SK-N-SH (cell line): Measurements from ENCODE around the gene RAPH1. TPM values are rescaled to one million over a fixed set of nuclear protein-coding genes. Genes with fewer than 3 reads are reported as not detected.

Experiments
- CTCF ChIA-PET: fragments of 300-600, 350-600 bp; formaldehyde crosslinking; extraction: SDS; loops from one replicate; lab custom pipeline; 2021; lab: Yijun Ruan, JAX
- POLR2A ChIA-PET: fragments of 350-600 bp; sonication (Branson Sonifier 250); formaldehyde crosslinking; extraction: SDS; loops from one replicate; lab custom pipeline; 2020; ENCODE audit warnings: antibody characterized with exemption, inconsistent platforms; lab: Yijun Ruan, JAX
- DNase-seq: peaks from one replicate; pipeline ENCODE4 v3.0.0; 2012
- H2AFZ ChIP-seq: fragments of 200-600 bp; sonication (generic); 2 replicates; pipeline ENCODE4 v1.8.1; 2016; ENCODE audit warnings: antibody characterized with exemption, mild to moderate bottlenecking, low read depth
- H3F3A ChIP-seq: fragments of 200-600 bp; sonication (generic); replicated peaks from 2 replicates; pipeline ENCODE3; 2016; ENCODE audit warnings: antibody characterized with exemption, mild to moderate bottlenecking; ENCODE audit not compliant: insufficient read depth
- H3K27ac ChIP-seq, 2 experiments: fragments of 200-500 bp in 1 of 2; fragments of 200-600 bp in 1 of 2; sonication (Bioruptor generic) in 1 of 2; sonication (generic), shearing (Covaris generic) in 1 of 2; 2 replicates each; pipeline versions ENCODE4 v1.5.1 to v1.6.1; 2014 to 2016; ENCODE audit warnings: low read depth in 2 of 2, inconsistent platforms in 1 of 2, low read length in 1 of 2, mild to moderate bottlenecking in 1 of 2, mixed read lengths in 1 of 2
- H3K27me3 ChIP-seq: fragments of 200-600 bp; sonication (generic), shearing (Covaris generic); 2 replicates; pipeline ENCODE4 v1.6.1; 2016; ENCODE audit warnings: mixed run types; ENCODE audit not compliant: insufficient read depth
- H3K36me3 ChIP-seq, 2 experiments: fragments of 200-500 bp in 1 of 2; fragments of 200-600 bp in 1 of 2; sonication (Bioruptor generic) in 1 of 2; sonication (generic) in 1 of 2; replicated peaks in 1 of 2; 2 replicates each; pipeline versions ENCODE3 to v1.5.1; 2014 to 2016; ENCODE audit warnings: low read length in 1 of 2, mild to moderate bottlenecking in 1 of 2; ENCODE audit not compliant: insufficient read depth in 2 of 2, control insufficient read depth in 1 of 2
- H3K4me1 ChIP-seq, 2 experiments: fragments of 200-500 bp in 1 of 2; fragments of 200-600 bp in 1 of 2; sonication (Bioruptor generic) in 1 of 2; sonication (generic), shearing (Covaris generic) in 1 of 2; 2 replicates each; pipeline versions ENCODE4 v1.5.1 to v1.6.1; 2014 to 2016; ENCODE audit warnings: low read depth in 1 of 2, low read length in 1 of 2, mixed run types in 1 of 2; ENCODE audit not compliant: insufficient read depth in 2 of 2, control insufficient read depth in 1 of 2
- H3K4me2 ChIP-seq: fragments of 200-600 bp; sonication (generic), shearing (Covaris generic); 2 replicates; pipeline ENCODE4 v1.6.1; 2017; ENCODE audit warnings: mixed run types
- H3K4me3 ChIP-seq, 2 experiments: fragments of 200-500 bp in 1 of 2; fragments of 200-600 bp in 1 of 2; sonication (Bioruptor generic) in 1 of 2; sonication (generic), shearing (Covaris generic) in 1 of 2; 2 replicates each; pipeline versions ENCODE4 v1.5.1 to v1.8.1; 2014 to 2016; ENCODE audit warnings: low read depth in 2 of 2, inconsistent platforms in 1 of 2, low read length in 1 of 2, mild to moderate bottlenecking in 1 of 2, mixed read lengths in 1 of 2, moderate library complexity in 1 of 2
- H3K79me2 ChIP-seq: fragments of 200-600 bp; sonication (generic); 2 replicates; pipeline ENCODE4 v1.8.1; 2017; ENCODE audit warnings: mild to moderate bottlenecking; ENCODE audit not compliant: insufficient read depth
- H3K9ac ChIP-seq: fragments of 200-600 bp; sonication (generic); 2 replicates; pipeline ENCODE4 v1.6.1; 2017; ENCODE audit warnings: mixed run types
- H3K9me2 ChIP-seq: fragments of 200-600 bp; sonication (generic); 2 replicates; pipeline ENCODE4 v1.6.1; 2017; ENCODE audit warnings: mixed run types
- H3K9me3 ChIP-seq: fragments of 200-600 bp; sonication (generic); 2 replicates; pipeline ENCODE4 v1.6.1; 2017; ENCODE audit warnings: mixed run types, mild to moderate bottlenecking, moderate library complexity
- H4K20me1 ChIP-seq: fragments of 200-600 bp; sonication (generic); 2 replicates; pipeline ENCODE4 v1.6.1; 2017; ENCODE audit warnings: mild to moderate bottlenecking, mixed run types; ENCODE audit not compliant: insufficient read depth
- CHD2 ChIP-seq: fragments of 150-350 bp; IDR thresholded peaks from 2 replicates; pipeline ENCODE4 v1.6.1; 2018; ENCODE audit warnings: low read length; ENCODE audit not compliant: partially characterized antibody
- ELF1 ChIP-seq: IDR thresholded peaks from 2 replicates; pipeline ENCODE4 v1.4.0; 2012
- EP300 ChIP-seq, 2 experiments: IDR thresholded peaks; 2 replicates each; pipeline versions ENCODE4 v1.4.0 to v1.6.1; 2012; ENCODE audit warnings: borderline replicate concordance in 1 of 2, low read depth in 1 of 2, low read length in 1 of 2
- EZH2phosphoT487 ChIP-seq: fragments of 200-600 bp; sonication (generic); IDR thresholded peaks from 2 replicates; pipeline ENCODE4 v1.6.1; 2017; ENCODE audit warnings: low read depth, mixed run types, mild to moderate bottlenecking, antibody characterized with exemption, moderate library complexity, borderline replicate concordance
- FOSL2 ChIP-seq: IDR thresholded peaks from 2 replicates; pipeline ENCODE4 v1.4.0; 2012; ENCODE audit warnings: low read depth, mild to moderate bottlenecking, moderate library complexity, borderline replicate concordance
- FOXJ3 ChIP-seq: sonication (generic); formaldehyde crosslinking; IDR thresholded peaks from 2 replicates; pipeline ENCODE4 v1.5.1; 2020; ENCODE audit warnings: mild to moderate bottlenecking, missing genetic modification reagents
- FOXM1 ChIP-seq: IDR thresholded peaks from 2 replicates; pipeline ENCODE4 v1.4.0; 2012; ENCODE audit warnings: low read depth, mild to moderate bottlenecking
- GATA2 ChIP-seq: sonication (generic); formaldehyde crosslinking; IDR thresholded peaks from 2 replicates; pipeline ENCODE4 v1.5.0; 2020; ENCODE audit warnings: mild to moderate bottlenecking, missing genetic modification reagents
- MEF2A ChIP-seq: IDR thresholded peaks from 2 replicates; pipeline ENCODE4 v1.4.0; 2012; ENCODE audit warnings: low read depth, borderline replicate concordance
- NRF1 ChIP-seq: IDR thresholded peaks from 2 replicates; pipeline ENCODE4 v1.6.1; 2012; ENCODE audit warnings: low read depth, mild to moderate bottlenecking, low read length
- POLR2AphosphoS5 ChIP-seq: IDR thresholded peaks from 2 replicates; pipeline ENCODE4 v1.6.1; 2012; ENCODE audit warnings: low read depth, low read length
- RAD21 ChIP-seq: IDR thresholded peaks from 2 replicates; pipeline ENCODE4 v1.6.1; 2012; ENCODE audit warnings: mild to moderate bottlenecking, low read length
- RCOR1 ChIP-seq: fragments of 150-350 bp; IDR thresholded peaks from 2 replicates; pipeline ENCODE4 v1.6.1; 2017; ENCODE audit warnings: antibody characterized with exemption, low read length
- RXRA ChIP-seq: IDR thresholded peaks from 2 replicates; pipeline ENCODE4 v1.4.0; 2012; ENCODE audit warnings: low read depth, mild to moderate bottlenecking, borderline replicate concordance
- TAF1 ChIP-seq: IDR thresholded peaks from 2 replicates; pipeline ENCODE4 v1.6.1; 2012; ENCODE audit warnings: low read depth, mild to moderate bottlenecking, low read length, moderate library complexity, borderline replicate concordance
- TCF12 ChIP-seq: IDR thresholded peaks from 2 replicates; pipeline ENCODE4 v1.4.0; 2012
- WGBS: methylation state at CpG from one replicate; pipeline ENCODE4 v1.1.6; 2017; ENCODE audit warnings: low lambda C conversion rate; 5-methylcytosine and 5-hydroxymethylcytosine counted together
- polyA plus RNA-seq, 3 experiments: library from polyadenylated mRNA; depleted of rRNA; stranded (reverse); fragments of >200 nt; gene quantifications; 2 replicates each; pipeline ENCODE4 v1.2.3, GENCODE V29; 2012
- TF ChIP-seq, protein P1 (sequence below): IDR thresholded peaks from 2 replicates; pipeline ENCODE4 v1.4.0; 2012; ENCODE audit warnings: low read depth, borderline replicate concordance
- TF ChIP-seq, protein P2 (sequence below): fragments of 200-600 bp; sonication (generic); IDR thresholded peaks from 2 replicates; pipeline ENCODE4 v1.6.1; 2017; ENCODE audit warnings: antibody characterized with exemption, mild to moderate bottlenecking, moderate library complexity
- TF ChIP-seq, protein P3 (sequence below): IDR thresholded peaks from 2 replicates; pipeline ENCODE4 v1.4.0; 2012; ENCODE audit warnings: low read depth, borderline replicate concordance

Gene RAPH1
- polyA plus RNA-seq, 1 of the 3 experiments (the other 2 are of a cell fraction) = 6.7 TPM

DNA sequence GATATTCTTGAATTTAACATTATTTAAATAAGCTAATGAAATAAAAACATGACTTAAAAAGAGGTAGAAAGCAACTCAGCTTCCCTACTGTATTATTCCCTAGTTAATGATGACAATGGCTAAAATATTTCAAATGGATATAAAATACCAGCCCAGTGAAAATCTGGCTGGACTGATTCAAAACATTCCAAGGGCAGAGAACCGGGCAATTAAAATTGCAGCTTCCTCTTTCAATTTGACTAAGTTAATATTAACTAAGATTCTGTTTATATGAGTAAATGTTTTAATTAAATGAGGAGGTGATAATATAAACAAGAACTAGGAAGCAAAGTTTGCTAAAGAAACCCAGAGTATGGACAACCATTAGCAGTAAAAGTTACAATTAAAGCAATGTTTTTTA, 65.6 kb downstream of the RAPH1 start:
- H4K20me1 ChIP-seq = no peaks in the 10 kb centered on the region
- H2AFZ ChIP-seq = no peak overlapping the region
- H3K9ac ChIP-seq = no peak overlapping the region
- H3K36me3 ChIP-seq = peaks cover 6 to 16% of the 10 kb centered on the region in 2 experiments
- H3K4me2 ChIP-seq = no peak overlapping the region
- H3K9me3 ChIP-seq = no peaks in the 10 kb centered on the region
- DNase-seq = no peak
- H3F3A ChIP-seq = peaks cover 12% of the 10 kb centered on the region
- no peak overlapping the region for H3K4me3 ChIP-seq
- TF ChIP-seq, protein P1, sequence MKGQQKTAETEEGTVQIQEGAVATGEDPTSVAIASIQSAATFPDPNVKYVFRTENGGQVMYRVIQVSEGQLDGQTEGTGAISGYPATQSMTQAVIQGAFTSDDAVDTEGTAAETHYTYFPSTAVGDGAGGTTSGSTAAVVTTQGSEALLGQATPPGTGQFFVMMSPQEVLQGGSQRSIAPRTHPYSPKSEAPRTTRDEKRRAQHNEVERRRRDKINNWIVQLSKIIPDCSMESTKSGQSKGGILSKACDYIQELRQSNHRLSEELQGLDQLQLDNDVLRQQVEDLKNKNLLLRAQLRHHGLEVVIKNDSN = no peak
- TF ChIP-seq RCOR1 (no peak), EZH2phosphoT487 (no peak), FOXM1 (no peak), FOSL2 (no peak), NRF1 (no peak), RAD21 (no peak), RXRA (no peak), TAF1 (no peak), GATA2 (CRISPR knock-in tag) (no peak), ELF1 (no peak), FOXJ3 (CRISPR knock-in tag) (no peak)
- TF ChIP-seq, protein P2, sequence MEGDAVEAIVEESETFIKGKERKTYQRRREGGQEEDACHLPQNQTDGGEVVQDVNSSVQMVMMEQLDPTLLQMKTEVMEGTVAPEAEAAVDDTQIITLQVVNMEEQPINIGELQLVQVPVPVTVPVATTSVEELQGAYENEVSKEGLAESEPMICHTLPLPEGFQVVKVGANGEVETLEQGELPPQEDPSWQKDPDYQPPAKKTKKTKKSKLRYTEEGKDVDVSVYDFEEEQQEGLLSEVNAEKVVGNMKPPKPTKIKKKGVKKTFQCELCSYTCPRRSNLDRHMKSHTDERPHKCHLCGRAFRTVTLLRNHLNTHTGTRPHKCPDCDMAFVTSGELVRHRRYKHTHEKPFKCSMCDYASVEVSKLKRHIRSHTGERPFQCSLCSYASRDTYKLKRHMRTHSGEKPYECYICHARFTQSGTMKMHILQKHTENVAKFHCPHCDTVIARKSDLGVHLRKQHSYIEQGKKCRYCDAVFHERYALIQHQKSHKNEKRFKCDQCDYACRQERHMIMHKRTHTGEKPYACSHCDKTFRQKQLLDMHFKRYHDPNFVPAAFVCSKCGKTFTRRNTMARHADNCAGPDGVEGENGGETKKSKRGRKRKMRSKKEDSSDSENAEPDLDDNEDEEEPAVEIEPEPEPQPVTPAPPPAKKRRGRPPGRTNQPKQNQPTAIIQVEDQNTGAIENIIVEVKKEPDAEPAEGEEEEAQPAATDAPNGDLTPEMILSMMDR = no peak
- 76% methylated on average over 1 of the region's 1 CpG for WGBS
- no peaks in the 10 kb centered on the region for H3K27me3 ChIP-seq
- ChIA-PET POLR2A (no interaction called here), CTCF (interaction anchor here (0.7 to 1.0 kb wide), 2 partner anchors 15 to 182 kb away, joined by 3 read pairs; no protein-coding TSS in a partner anchor)
- H3K27ac ChIP-seq = no peak overlapping the region
- peaks cover 11% of the 10 kb centered on the region for H3K79me2 ChIP-seq
- peaks cover 0 to 3% of the 10 kb centered on the region in 2 experiments; a peak in 2 of 4 replicates for H3K4me1 ChIP-seq
- no peaks in the 10 kb centered on the region for H3K9me2 ChIP-seq

DNA sequence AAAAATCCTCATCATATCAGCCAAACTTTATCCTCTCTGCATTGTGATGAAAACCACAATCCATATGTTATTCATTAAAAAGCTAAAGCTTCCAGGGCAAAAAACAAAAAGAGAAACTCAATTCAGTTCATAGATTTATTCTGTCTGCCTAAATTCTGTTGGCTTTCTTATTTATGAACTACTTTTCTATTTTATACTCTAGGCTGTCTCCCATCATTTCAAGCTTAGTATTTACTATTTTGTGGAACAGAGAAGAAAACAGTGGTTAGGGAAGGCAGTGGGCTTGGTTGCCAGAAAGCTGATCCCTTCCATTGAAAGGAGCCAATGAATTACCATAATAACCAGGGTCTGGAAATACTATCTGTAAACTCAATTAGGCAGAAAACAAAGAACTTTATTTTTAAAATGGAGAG, 71.8 kb downstream of the RAPH1 start:
- ChIA-PET POLR2A (no interaction called here), CTCF (interaction anchor here (2.0 kb wide), 1 partner anchor 10 kb away, joined by 10 read pairs; no protein-coding TSS in a partner anchor)
- Histone ChIP-seq H3K4me2 (peak overlapping the region; percentile 58; the same call in 1 of the 2 replicates), H3K79me2 (peaks cover 9% of the 10 kb centered on the region), H3K4me1 (peaks cover 6 to 26% of the 10 kb centered on the region in 2 experiments; a peak in 3 of 4 replicates), H3K27ac (peak overlapping the region; percentile 83 to 93), H3K27me3 (no peaks in the 10 kb centered on the region)
- peak; percentile 54 for DNase-seq
- TF ChIP-seq FOXM1 (no peak), MEF2A (no peak), EP300 (IDR thresholded peaks at IDR 0.05; ENCODE audit: borderline replicate concordance in 1 of 2, low read depth in 1 of 2, low read length in 1 of 2) (0 out of 4 replicates have a peak, but pooled peaks have one; percentile 3 to 6), CHD2 (no peak), POLR2AphosphoS5 (peak; percentile 54), TAF1 (no peak), FOXJ3 (CRISPR knock-in tag) (no peak), RAD21 (peak; percentile 11; the same call in 1 of the 2 replicates), RCOR1 (peak; percentile 50; the same call in 1 of the 2 replicates), TCF12 (peak; percentile 90)
- TF ChIP-seq, protein P3, sequence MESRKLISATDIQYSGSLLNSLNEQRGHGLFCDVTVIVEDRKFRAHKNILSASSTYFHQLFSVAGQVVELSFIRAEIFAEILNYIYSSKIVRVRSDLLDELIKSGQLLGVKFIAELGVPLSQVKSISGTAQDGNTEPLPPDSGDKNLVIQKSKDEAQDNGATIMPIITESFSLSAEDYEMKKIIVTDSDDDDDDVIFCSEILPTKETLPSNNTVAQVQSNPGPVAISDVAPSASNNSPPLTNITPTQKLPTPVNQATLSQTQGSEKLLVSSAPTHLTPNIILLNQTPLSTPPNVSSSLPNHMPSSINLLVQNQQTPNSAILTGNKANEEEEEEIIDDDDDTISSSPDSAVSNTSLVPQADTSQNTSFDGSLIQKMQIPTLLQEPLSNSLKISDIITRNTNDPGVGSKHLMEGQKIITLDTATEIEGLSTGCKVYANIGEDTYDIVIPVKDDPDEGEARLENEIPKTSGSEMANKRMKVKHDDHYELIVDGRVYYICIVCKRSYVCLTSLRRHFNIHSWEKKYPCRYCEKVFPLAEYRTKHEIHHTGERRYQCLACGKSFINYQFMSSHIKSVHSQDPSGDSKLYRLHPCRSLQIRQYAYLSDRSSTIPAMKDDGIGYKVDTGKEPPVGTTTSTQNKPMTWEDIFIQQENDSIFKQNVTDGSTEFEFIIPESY = no peak
- TF ChIP-seq, all 33 proteins: peak for 5
- Histone ChIP-seq H3K9me2 (no peaks in the 10 kb centered on the region), H3K36me3 (peaks cover 19 to 40% of the 10 kb centered on the region in 2 experiments), H4K20me1 (no peaks in the 10 kb centered on the region), H3F3A (peaks cover 19% of the 10 kb centered on the region), H3K9ac (no peak overlapping the region; the same call in 1 of the 2 replicates), H3K4me3 (0 out of 4 replicates have a peak overlapping the region, but pooled peaks of 1 of the 2 experiments have one; percentile 7), H2AFZ (no peak overlapping the region), H3K9me3 (no peaks in the 10 kb centered on the region)
